Testis (tissue), 3 donors: ENCODE data around the gene ADM2. TPM values are rescaled to one million over a fixed set of nuclear protein-coding genes. Genes with fewer than 3 reads are reported as not detected.
A peak's percentile ranks its signal among the peaks of the same experiment; 100 is the strongest.

ENCODE experiments used
- DNase-seq: peaks from one replicate; pipeline ENCODE4 v3.0.0-alpha.2; 2019
- H3K27ac ChIP-seq, 2 donors: fragments of 200-600 bp; sonication (generic); one replicate each; pipeline ENCODE4 v1.5.1; 2019
- H3K27me3 ChIP-seq: fragments of 200-600 bp; sonication (generic); one replicate; pipeline ENCODE4 v1.5.1; 2019
- H3K36me3 ChIP-seq: fragments of 200-600 bp; sonication (generic); one replicate; pipeline ENCODE4 v1.5.1; 2017; ENCODE audit warnings: low read depth; ENCODE audit errors: missing control alignments
- H3K4me1 ChIP-seq: fragments of 200-600 bp; sonication (generic); one replicate; pipeline ENCODE4 v1.5.1; 2019
- H3K4me3 ChIP-seq, 2 donors: fragments of 200-600 bp; sonication (generic); one replicate each; pipeline ENCODE4 v1.5.1; 2017 to 2019
- H3K9me3 ChIP-seq: fragments of 200-600 bp; sonication (generic); one replicate; pipeline ENCODE4 v1.5.1; 2017
- CTCF ChIP-seq, 3 experiments: fragments of 450-650 bp in 2 of 3; fragments of 200-600 bp in 1 of 3; sonication (generic) in 1 of 3; IDR thresholded peaks; one replicate each; pipeline ENCODE4 v1.5.1; 2016 to 2019; ENCODE audit warnings: antibody characterized with exemption in 3 of 3, mild to moderate bottlenecking in 2 of 3, moderate library complexity in 1 of 3
- POLR2A ChIP-seq: fragments of 450-650 bp; IDR thresholded peaks from one replicate; pipeline ENCODE4 v1.6.1; 2017; ENCODE audit warnings: antibody characterized with exemption, mild to moderate bottlenecking, moderate library complexity
- WGBS, 2 donors: methylation state at CpG; one replicate each; pipeline ENCODE4 v1.1.5; 2018; 5-methylcytosine and 5-hydroxymethylcytosine counted together
- intact Hi-C: fragments of 100-400 bp; cut with DNase I; formaldehyde crosslinking; loops from one replicate; pipeline ENCODE4 v1.15.1; 2023; ENCODE audit warnings: low total_unique reads
- polyA plus RNA-seq: library from polyadenylated mRNA; stranded (reverse); fragments of 350-450 nt; fragmentation: Illumina TruSeq; extraction: RNeasy Lipid Tissue Mini Kit (QIAGEN cat#74804); gene quantifications from one replicate; pipeline ENCODE4 v1.2.3, GENCODE V29; 2014; ENCODE audit warnings: low read depth, low replicate concordance; ENCODE audit not compliant: insufficient read depth
- total RNA-seq, 2 donors: library from RNA; depleted of rRNA; stranded (reverse); fragments of >200 nt; gene quantifications; one replicate each; pipeline ENCODE4 v1.2.3, GENCODE V29; 2016

ADM2 gene
- total and polyA plus RNA-seq, 3 donors from 2014 or later, result 0.99 to 1.9 (median 1.0) TPM

DNA sequence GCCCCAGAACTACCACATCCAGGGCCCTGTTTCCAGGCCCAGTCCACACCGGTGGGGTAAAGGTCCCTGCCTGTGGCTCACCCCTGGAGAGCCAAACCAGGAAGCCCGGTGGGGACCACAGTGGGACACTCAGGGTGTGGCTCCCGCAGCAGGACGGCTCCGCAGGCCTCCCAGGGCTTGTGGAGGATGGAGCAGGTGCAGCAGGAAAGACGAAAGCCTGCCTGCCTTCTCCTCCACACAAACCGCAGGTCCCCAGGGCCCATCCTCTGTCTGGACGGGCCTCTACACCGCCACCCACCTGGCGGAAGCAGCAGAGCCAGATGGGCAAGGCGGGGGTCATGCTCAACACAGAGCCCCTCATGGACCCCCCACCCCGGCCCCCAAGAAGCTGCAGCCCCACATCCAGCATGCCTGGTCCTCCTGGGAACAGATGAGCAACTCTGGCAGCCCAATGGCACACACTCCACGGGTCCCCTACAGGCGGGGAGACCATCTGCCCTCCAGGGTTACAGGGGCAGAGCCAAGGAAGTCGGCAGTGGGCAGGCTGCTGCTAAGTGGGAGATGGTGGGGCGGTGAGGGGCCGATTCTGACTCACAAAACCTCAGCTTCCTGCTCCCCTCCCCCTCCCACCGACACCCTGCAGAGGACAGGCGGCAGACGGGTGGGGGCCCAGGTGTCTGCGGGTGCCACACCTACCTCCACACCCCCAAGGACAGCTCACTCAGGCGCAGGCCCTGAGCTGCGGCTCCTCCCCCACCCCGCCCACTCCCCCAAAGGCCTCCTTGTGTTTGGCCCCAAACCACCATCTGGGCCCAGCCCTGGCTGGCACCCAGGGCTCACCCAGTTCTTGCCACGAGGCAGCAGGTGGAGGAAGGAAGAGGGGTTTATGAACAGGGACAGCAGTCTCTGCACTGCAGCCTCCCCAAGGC lies 11.7 kb upstream of the ADM2 start:
- Histone ChIP-seq H3K4me1 (peaks cover 19% of the 10 kb centered on the region), H3K36me3 (no peaks in the 10 kb centered on the region), H3K27ac (no peak overlapping the region), H3K27me3 (no peaks in the 10 kb centered on the region), H3K9me3 (no peaks in the 10 kb centered on the region), H3K4me3 (no peak overlapping the region)
- TF ChIP-seq POLR2A (no peak), CTCF (IDR thresholded peaks at IDR 0.05) (no peak)
- 47 to 70% methylated on average over 3 to 25 of the region's 25 CpGs for WGBS, 2 donors
- intact Hi-C loops, result no loop called here
- DNase-seq, result peak; percentile 26

DNA sequence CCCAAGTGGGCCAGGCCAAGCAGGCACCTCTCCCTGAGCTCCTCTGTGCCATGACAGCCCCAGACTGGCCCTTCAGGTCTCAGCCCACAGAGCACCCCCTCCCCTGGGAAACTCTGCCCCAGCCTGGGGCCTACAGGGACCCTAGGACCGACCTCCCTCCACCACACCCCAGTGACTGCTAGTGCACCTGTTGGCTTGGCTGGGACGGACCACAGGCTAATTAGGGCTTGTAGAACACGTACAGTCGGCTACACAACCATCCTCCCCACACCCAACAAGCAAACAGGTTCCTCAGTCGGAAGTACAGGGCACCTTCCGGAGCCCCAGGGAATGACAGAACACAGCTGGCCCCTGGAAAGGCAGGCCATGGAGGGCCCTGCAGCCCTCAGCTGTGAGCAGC lies 10.9 kb upstream of the ADM2 start:
- no peak overlapping the region for H3K27ac ChIP-seq
- no peaks in the 10 kb centered on the region for H3K9me3 ChIP-seq
- H3K27me3 ChIP-seq, result no peaks in the 10 kb centered on the region
- intact Hi-C loops, result no loop called here
- H3K36me3 ChIP-seq, result no peaks in the 10 kb centered on the region
- peaks cover 19% of the 10 kb centered on the region for H3K4me1 ChIP-seq
- DNase-seq, result no peak
- WGBS, 2 donors, result 78 to 79% methylated on average over 4 to 5 of the region's 6 CpGs
- TF ChIP-seq CTCF (IDR thresholded peaks at IDR 0.05) (no peak), POLR2A (no peak)
- no peak overlapping the region for H3K4me3 ChIP-seq

- Histone ChIP-seq H3K9me3 (no peaks in the 10 kb centered on the region), H3K4me3 (no peak overlapping the region), H3K4me1 (peaks cover 19% of the 10 kb centered on the region), H3K27ac (no peak overlapping the region), H3K27me3 (no peaks in the 10 kb centered on the region), H3K36me3 (no peaks in the 10 kb centered on the region)
- TF ChIP-seq CTCF (IDR thresholded peaks at IDR 0.05) (no peak), POLR2A (no peak)
- intact Hi-C loops, result no loop called here
- DNase-seq, result no peak
- WGBS, 2 donors, result 74 to 77% methylated on average over 10 to 21 of the region's 21 CpGs
Observed at GRCh38 chr22:50471197-50471847, 10.0 kb upstream of the ADM2 start.

GRCh38 chr22:50471962-50472361 lies 9.4 kb upstream of the ADM2 start:
- H3K36me3 ChIP-seq, result no peaks in the 10 kb centered on the region
- 76 to 92% methylated on average over 2 to 5 of the region's 5 CpGs for WGBS, 2 donors
- DNase-seq, result no peak
- peaks cover 19% of the 10 kb centered on the region for H3K4me1 ChIP-seq
- H3K27ac ChIP-seq, result no peak overlapping the region
- H3K27me3 ChIP-seq, result no peaks in the 10 kb centered on the region
- intact Hi-C loops, result no loop called here
- TF ChIP-seq POLR2A, result no peak
- no peak for TF ChIP-seq CTCF (IDR thresholded peaks at IDR 0.05)
- H3K4me3 ChIP-seq, result no peak overlapping the region
- H3K9me3 ChIP-seq, result no peaks in the 10 kb centered on the region
